NB4 (cell line): ENCODE results near the gene VKORC1.

Source experiments
- POLR2A ChIP-seq: IDR thresholded peaks from 2 replicates; pipeline ENCODE4 v1.6.1; 2011; ENCODE audit warnings: mild to moderate bottlenecking; ENCODE audit not compliant: insufficient read length; ENCODE audit errors: extremely low read depth
- TF ChIP-seq, protein P1 (sequence below): IDR thresholded peaks from one replicate; pipeline ENCODE4 v1.5.1; 2012; ENCODE audit warnings: low read depth, low read length

DNA sequence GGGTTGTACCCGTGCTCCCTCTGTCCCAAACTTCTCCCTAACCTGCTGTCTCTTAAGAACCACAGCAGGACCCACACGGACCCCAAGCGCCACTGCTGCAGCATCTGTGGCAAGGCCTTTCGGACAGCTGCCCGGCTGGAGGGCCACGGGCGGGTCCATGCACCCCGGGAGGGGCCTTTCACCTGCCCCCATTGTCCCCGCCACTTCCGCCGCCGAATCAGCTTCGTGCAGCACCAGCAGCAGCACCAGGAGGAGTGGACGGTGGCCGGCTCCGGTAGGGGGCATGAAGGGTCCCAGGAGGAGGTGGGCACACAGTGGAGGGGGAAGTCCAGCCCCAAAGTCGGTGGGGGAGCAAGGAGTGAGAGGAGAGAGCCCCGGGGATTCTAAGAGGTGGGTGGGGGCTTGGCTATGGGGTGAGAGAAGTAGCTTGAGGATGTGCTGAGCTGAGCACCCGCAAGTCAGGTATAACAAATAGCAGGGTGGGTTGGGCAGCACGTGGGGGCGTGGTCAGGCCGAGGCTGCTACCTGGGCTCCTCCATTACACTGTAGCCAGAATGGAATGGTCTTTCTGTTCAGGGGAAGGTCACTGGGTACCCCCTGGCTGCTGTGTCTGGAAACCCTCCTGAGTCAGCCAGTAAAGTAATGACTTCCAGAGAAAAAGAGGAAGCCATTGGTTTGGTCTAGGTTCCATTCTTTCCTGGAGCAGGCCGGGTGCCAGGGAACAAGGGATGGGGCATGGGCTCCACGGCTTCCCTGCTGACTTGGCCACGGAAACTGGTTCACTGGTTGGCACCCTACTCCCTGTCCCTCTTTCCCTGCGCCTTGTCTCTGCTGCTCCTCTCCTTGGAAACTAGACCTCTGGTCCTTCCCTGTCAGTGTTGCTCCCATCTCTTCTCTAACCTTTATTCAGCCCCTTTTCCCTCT is 12.9 kb downstream of the VKORC1 start:
- no peak for TF ChIP-seq POLR2A
- TF ChIP-seq, protein P1, sequence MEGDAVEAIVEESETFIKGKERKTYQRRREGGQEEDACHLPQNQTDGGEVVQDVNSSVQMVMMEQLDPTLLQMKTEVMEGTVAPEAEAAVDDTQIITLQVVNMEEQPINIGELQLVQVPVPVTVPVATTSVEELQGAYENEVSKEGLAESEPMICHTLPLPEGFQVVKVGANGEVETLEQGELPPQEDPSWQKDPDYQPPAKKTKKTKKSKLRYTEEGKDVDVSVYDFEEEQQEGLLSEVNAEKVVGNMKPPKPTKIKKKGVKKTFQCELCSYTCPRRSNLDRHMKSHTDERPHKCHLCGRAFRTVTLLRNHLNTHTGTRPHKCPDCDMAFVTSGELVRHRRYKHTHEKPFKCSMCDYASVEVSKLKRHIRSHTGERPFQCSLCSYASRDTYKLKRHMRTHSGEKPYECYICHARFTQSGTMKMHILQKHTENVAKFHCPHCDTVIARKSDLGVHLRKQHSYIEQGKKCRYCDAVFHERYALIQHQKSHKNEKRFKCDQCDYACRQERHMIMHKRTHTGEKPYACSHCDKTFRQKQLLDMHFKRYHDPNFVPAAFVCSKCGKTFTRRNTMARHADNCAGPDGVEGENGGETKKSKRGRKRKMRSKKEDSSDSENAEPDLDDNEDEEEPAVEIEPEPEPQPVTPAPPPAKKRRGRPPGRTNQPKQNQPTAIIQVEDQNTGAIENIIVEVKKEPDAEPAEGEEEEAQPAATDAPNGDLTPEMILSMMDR: no peak
